Endometrium (tissue), 2 donors: ENCODE measurements around the gene REG1A.

Source experiments
- FAIRE-seq: peaks from 2 replicates; lab custom pipeline; 2012; peaks lifted over from hg19 to GRCh38; lab: Jason Lieb, UNC
- donor health status: control.
- donor health status: control.

Gene REG1A

GRCh38 chr2:79120194-79120713, at the start of gene REG1A:
TSS of gene REG1A (plus strand) at chr2:79120488. CDS start at chr2:79120862, 374 bp downstream.
- no peak for FAIRE-seq

- no peak for FAIRE-seq
These were observed 49.2 kb upstream of the REG1A start for GRCh38 chr2:79071078-79071477.

GRCh38 chr2:79082987-79083386, 37.3 kb upstream of the REG1A start:
- FAIRE-seq, result no peak

GRCh38 chr2:79083597-79084251, 36.6 kb upstream of the REG1A start:
- no peak for FAIRE-seq

- FAIRE-seq, result no peak
These were observed 35.7 kb upstream of the REG1A start for GRCh38 chr2:79084495-79085135.

GRCh38 chr2:79085382-79085781, 34.9 kb upstream of the REG1A start:
- no peak for FAIRE-seq

- FAIRE-seq, result no peak
These were observed 34.0 kb upstream of the REG1A start for GRCh38 chr2:79086255-79086654.

- FAIRE-seq, result no peak
These were observed 32.4 kb upstream of the REG1A start, which contains the start of gene REG1B for GRCh38 chr2:79087785-79088364. TSS of gene REG1B (minus strand) at chr2:79087993. CDS start at chr2:79087612, 381 bp downstream.

- no peak for FAIRE-seq
These were observed 29.6 kb upstream of the REG1A start for GRCh38 chr2:79090693-79091092.

- no peak for FAIRE-seq
These were observed 22.4 kb upstream of the REG1A start for GRCh38 chr2:79097843-79098242.

- no peak for FAIRE-seq
These were observed 21.1 kb upstream of the REG1A start for GRCh38 chr2:79099140-79099686.

- no peak for FAIRE-seq
These were observed 20.0 kb upstream of the REG1A start for GRCh38 chr2:79100285-79100684.

- FAIRE-seq, result no peak
These were observed 19.3 kb upstream of the REG1A start for GRCh38 chr2:79101024-79101423.

- FAIRE-seq, result no peak
These were observed 17.1 kb upstream of the REG1A start for GRCh38 chr2:79103214-79103613.

GRCh38 chr2:79105259-79105658, 15.0 kb upstream of the REG1A start:
- FAIRE-seq, result no peak

GRCh38 chr2:79112269-79112668, 8.0 kb upstream of the REG1A start:
- FAIRE-seq, result no peak

GRCh38 chr2:79114797-79115494, 5.3 kb upstream of the REG1A start:
- no peak for FAIRE-seq

GRCh38 chr2:79116997-79117928, 3.0 kb upstream of the REG1A start:
- no peak for FAIRE-seq

- no peak for FAIRE-seq
These were observed 2.4 kb downstream of the REG1A start for GRCh38 chr2:79122676-79123075.

GRCh38 chr2:79124907-79125720, 4.8 kb downstream of the REG1A start:
- no peak for FAIRE-seq

- no peak for FAIRE-seq
These were observed 5.4 kb downstream of the REG1A start for GRCh38 chr2:79125721-79125985.
